Erythroblast (primary cell): ENCODE data around the gene SLC39A11.

Experiments used
- DNase-seq, 2 experiments: peaks; one replicate each; lab custom pipeline; 2025; lab: John Stamatoyannopoulos, UW
- GATA1 ChIP-seq: IDR thresholded peaks from 2 replicates; pipeline ENCODE4 v1.6.1; 2011; ENCODE audit warnings: low read depth, mild to moderate bottlenecking, control low read depth, low read length, moderate library complexity
- POLR2A ChIP-seq: IDR thresholded peaks from 2 replicates; pipeline ENCODE4 v1.6.1; 2011; ENCODE audit warnings: mild to moderate bottlenecking, low read length

The SLC39A11 gene

GRCh38 chr17:72613806-72614292 is 478.6 kb downstream of the SLC39A11 start:
- TF ChIP-seq POLR2A: no peak
- TF ChIP-seq GATA1: no peak
- no peak for DNase-seq

GRCh38 chr17:72613396-72613795 is 479.1 kb downstream of the SLC39A11 start:
- no peak for DNase-seq
- no peak for TF ChIP-seq GATA1
- no peak for TF ChIP-seq POLR2A

GRCh38 chr17:72611172-72611571 is 481.3 kb downstream of the SLC39A11 start:
- no peak for DNase-seq
- TF ChIP-seq POLR2A (no peak), GATA1 (no peak)

- DNase-seq: no peak
Measured at GRCh38 chr17:72609501-72609900, 483.0 kb downstream of the SLC39A11 start.

GRCh38 chr17:72608436-72608835 is 484.1 kb downstream of the SLC39A11 start:
- no peak for TF ChIP-seq GATA1
- no peak for TF ChIP-seq POLR2A

More at GRCh38 chr17:72609501-72609900, 483.0 kb downstream of the SLC39A11 start:
- TF ChIP-seq POLR2A (no peak), GATA1 (no peak)

GRCh38 chr17:72606656-72607055 is 485.8 kb downstream of the SLC39A11 start:
- no peak for DNase-seq
- TF ChIP-seq POLR2A (no peak), GATA1 (no peak)

More at GRCh38 chr17:72608436-72608835, 484.1 kb downstream of the SLC39A11 start:
- no peak for DNase-seq

- TF ChIP-seq POLR2A (no peak), GATA1 (no peak)
Measured at GRCh38 chr17:72605543-72605942, 486.9 kb downstream of the SLC39A11 start.

GRCh38 chr17:72604518-72604917 is 488.0 kb downstream of the SLC39A11 start:
- TF ChIP-seq POLR2A: no peak
- no peak for TF ChIP-seq GATA1
- DNase-seq: no peak

More at GRCh38 chr17:72605543-72605942, 486.9 kb downstream of the SLC39A11 start:
- no peak for DNase-seq

- DNase-seq: no peak
- TF ChIP-seq POLR2A: no peak
- TF ChIP-seq GATA1: no peak
Measured at GRCh38 chr17:72603420-72604242, 488.9 kb downstream of the SLC39A11 start.

- no peak for DNase-seq
- no peak for TF ChIP-seq GATA1
- no peak for TF ChIP-seq POLR2A
Measured at GRCh38 chr17:72602517-72603419, 489.7 kb downstream of the SLC39A11 start.

- TF ChIP-seq POLR2A (no peak), GATA1 (no peak)
Measured at GRCh38 chr17:72600934-72601333, 491.6 kb downstream of the SLC39A11 start.

GRCh38 chr17:72599891-72600290 is 492.6 kb downstream of the SLC39A11 start:
- DNase-seq: no peak
- TF ChIP-seq POLR2A (no peak), GATA1 (no peak)

More at GRCh38 chr17:72600934-72601333, 491.6 kb downstream of the SLC39A11 start:
- no peak for DNase-seq

- DNase-seq: no peak
- TF ChIP-seq POLR2A (no peak), GATA1 (no peak)
Measured at GRCh38 chr17:72598695-72599094, 493.8 kb downstream of the SLC39A11 start.
